NCI-H146 (cell line): ENCODE data around the gene TSBP1.
"Not testable (repeated sequence)": the region's sequence is repeated elsewhere in the genome, so short reads cannot be mapped to it uniquely, and the experiment has no call there.

ENCODE experiments used
- DNase-seq: peaks from one replicate; lab custom pipeline; 2025; lab: John Stamatoyannopoulos, UW

TSBP1 gene

GRCh38 chr6:32375739-32376529 lies 4.2 kb upstream of the TSBP1 start:
- no peak for DNase-seq

GRCh38 chr6:32371229-32371628 lies 474 bp downstream of the TSBP1 start:
- no peak for DNase-seq

GRCh38 chr6:32370505-32370904 lies 1.2 kb downstream of the TSBP1 start:
- no peak for DNase-seq

DNA sequence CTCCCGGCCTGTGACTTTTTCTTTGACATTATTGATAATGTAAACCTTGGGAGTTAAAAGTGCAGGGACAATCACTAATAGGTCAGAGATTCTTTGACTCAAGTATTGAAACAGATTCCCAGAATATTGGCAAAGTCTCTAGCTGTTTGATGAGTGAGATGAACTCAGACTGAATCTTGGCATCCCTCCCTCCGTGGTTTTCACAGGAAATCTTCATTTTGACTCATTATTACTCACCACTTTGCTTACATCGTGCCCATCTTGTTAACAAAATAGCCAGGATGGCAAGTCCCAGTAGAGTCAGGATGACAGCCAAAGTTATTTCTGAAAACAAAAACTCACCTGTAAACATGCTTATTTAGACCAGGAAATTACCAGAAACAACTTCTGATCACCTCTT lies 2.0 kb downstream of the TSBP1 start:
- no peak for DNase-seq

DNA sequence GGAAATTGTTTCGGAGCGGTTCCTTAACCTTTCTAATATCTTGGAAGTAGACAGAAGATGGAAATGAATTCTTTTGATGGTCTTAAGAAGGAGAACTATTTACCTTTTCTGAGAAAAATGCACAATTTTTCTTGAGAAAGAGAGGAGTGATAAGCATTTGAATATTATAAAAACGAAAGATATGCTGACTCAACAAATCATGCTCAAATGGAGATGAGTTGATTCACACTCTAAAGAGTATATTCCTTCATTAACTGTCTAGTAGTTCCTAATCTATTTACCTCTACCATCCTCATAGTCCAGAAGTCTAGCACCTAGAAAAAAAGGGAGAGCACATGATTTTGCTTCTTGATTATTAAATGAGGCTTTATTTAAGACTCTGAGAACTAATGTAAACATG lies 4.1 kb downstream of the TSBP1 start:
- DNase-seq, result no peak

- DNase-seq, result not testable (repeated sequence)
Measured at GRCh38 chr6:32359225-32359624, 12.5 kb downstream of the TSBP1 start.

GRCh38 chr6:32358548-32358947 lies 13.2 kb downstream of the TSBP1 start:
- DNase-seq, result not testable (repeated sequence)

- DNase-seq, result no peak
Measured at GRCh38 chr6:32355018-32355417, 16.7 kb downstream of the TSBP1 start.

DNA sequence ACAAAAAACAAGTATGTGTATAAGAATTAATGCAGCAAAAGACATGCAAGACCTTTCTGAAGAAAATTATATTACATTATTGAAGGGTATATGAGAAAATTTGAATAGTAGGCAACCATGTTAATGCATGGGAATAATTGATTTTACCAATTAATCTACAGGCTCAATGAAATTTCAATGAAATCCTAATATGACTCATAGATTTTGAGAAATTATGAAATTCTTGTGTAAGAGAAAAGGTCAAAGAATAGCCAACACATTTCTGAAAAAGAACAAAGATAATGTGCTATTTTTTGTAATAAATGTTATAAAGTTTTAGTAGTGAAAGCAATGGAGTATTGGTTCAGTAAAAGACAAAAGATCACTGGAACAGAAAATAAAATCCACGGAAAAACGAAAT lies 18.4 kb downstream of the TSBP1 start:
- no peak for DNase-seq

- DNase-seq, result no peak
Measured at GRCh38 chr6:32340242-32340641, 31.5 kb downstream of the TSBP1 start.

DNA sequence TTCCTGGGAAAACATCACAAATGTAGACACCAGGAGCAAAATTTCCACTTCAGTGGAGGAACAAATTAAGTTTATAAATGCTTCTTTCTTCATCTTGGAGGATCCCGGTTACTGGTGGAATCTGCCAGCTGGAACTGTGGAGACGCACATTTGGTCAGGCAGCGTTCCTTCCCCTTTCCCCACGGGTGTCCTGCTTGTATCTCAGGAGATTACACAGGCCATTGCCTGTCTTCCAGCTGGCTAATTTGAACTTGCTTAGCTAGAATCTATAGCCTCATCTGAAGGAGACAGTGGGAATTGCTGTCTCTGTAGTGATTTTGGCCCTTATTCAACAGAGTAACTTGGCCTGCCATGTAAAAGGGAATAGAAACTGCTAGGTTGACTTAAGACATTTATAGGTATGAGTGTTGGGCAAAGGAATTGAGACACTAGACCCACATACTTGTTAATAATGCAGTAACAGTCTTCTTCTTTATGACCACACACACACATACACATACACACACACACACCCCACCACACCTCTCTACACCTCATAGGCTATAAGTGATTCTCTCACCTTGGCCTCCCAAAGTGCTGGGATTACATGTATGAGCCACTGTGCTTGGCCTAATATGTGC lies 34.4 kb downstream of the TSBP1 start:
- no peak for DNase-seq

- no peak for DNase-seq
Measured at GRCh38 chr6:32332433-32332832, 39.3 kb downstream of the TSBP1 start.

- no peak for DNase-seq
Measured at GRCh38 chr6:32329141-32329540, 42.6 kb downstream of the TSBP1 start.

DNA sequence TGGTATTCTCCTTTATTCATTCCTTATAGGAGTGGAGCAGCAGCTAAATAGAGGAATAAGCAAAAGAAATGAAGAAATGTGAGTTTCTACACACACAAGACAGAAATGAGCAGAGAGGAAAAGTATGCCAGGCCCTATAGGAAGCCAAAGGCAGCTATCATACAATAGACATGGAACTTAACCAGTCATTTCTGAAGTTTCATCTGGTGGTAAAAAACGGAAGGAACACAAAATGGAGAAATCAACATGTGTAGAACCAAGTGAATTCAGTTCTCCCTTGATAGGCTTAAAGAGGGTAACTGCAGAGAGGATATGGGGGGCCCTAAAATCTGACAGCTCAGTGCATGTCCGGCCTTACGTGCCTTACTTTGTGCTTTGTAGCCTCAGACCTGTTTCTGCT lies 44.6 kb downstream of the TSBP1 start:
- no peak for DNase-seq

- no peak for DNase-seq
Measured at GRCh38 chr6:32318501-32318900, 53.2 kb downstream of the TSBP1 start.

DNA sequence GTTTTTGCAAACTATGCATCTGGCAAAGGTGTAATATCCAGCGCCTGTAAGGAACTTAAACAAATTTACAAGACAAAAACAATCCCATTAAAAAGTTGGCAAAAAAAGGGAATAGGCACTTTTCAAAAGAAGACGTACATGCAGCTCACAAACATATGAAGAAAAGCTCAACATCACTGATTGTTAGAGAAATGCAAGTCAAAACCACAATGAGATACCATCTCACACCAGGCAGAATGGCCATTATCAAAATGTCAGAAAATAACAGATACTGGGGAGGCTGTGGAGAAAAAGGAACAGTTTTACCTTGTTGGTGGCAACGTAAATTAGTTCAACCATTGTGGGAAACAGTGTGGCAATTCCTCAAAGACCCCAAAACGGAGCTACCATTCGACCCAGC lies 54.2 kb downstream of the TSBP1 start:
- no peak for DNase-seq

GRCh38 chr6:32313964-32314363 lies 57.7 kb downstream of the TSBP1 start:
- DNase-seq, result no peak

DNA sequence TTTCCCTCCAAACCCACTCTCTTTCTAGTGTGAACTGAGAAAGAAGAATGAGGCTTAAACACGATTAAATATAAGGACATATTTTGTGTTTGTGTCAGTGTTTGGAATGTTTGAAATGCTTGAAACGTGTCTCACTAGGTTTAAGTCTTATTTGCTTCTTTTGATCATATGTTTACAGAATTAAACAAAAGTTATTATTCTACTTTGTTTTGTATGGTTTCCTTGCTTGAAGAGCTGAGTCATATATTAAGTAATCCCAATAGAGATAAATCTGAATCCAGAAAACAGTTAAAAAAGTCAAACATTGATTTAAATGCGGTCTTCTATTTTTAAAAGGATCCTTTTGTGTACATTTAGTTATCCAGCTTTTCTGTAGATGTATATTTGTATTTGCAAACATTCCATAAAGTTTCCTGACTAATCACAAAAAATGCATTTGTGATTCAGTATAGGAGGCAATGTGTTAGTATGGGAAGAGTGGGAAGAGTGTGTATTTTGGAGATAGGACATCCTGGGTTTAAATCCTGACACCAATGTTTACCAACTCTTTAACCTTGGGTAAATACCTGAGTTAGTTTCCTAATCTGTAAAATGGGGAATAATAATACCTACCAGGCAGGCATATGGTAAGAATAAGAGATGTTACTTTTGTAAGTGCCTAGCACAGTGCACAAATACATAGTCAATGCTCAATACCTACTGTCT lies 72.9 kb downstream of the TSBP1 start:
- no peak for DNase-seq

DNA sequence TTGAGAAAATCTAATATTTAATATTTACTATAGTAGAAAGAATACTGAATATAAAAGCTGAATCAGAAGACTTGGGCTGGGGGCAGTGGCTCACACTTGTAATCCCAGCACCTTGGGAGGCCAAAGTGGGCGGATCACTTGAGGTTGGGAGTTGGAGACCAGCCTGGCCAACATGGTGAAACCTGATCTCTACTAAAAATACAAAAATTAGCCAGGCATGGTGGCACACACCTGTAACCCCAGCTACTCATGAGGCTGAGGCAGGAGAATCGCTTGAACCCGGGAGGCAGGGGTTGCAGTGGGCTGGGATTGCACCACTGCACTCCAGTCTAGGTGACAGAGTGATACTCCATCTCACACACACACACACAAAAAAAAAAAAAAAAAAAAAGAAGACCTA lies 76.7 kb downstream of the TSBP1 start:
- DNase-seq, result not testable (repeated sequence)

DNA sequence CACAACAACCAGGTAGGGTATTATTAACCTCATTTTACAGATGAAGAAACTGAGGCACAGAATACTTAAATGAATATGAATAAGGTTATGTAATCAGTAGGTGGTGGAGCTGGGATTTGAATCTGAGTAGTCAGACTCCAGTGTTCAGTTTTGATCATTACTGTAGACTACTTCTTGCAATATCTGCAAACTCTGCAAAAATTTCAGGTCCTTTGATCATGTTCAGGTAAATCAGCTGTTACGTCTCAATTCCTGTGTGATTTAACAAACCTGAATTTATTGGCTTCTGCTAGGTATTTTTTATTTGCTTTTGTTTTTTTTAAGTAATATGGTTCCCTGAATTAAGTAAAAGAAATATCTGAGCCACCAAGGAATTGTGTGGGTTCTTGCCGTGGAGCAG lies 77.1 kb downstream of the TSBP1 start:
- DNase-seq, result no peak

- no peak for DNase-seq
Measured at GRCh38 chr6:32293695-32294094, 78.0 kb downstream of the TSBP1 start.

GRCh38 chr6:32291543-32291942 lies 80.2 kb downstream of the TSBP1 start:
- no peak for DNase-seq

- no peak for DNase-seq
Measured at GRCh38 chr6:32290886-32291450, 80.7 kb downstream of the TSBP1 start.
